ENCODE results near the gene PLCL2. TPM values are rescaled to one million over a fixed set of nuclear protein-coding genes. Genes with fewer than 3 reads are reported as not detected.

PLCL2 gene
- total and polyA plus RNA-seq, 2 donors (not counting 1 experiment from before 2014, with no cell fraction given), result 4.0 to 11.9 TPM

- no peaks in the 10 kb centered on the region for H3K36me3 ChIP-seq (ENCODE audit: control insufficient read depth, insufficient read depth, low read length)
- no peak overlapping the region for H3K4me2 ChIP-seq (ENCODE audit: extremely low read depth, insufficient read depth, low read length)
- H3K27me3 ChIP-seq (ENCODE audit: control insufficient read depth, insufficient read depth, low read length), result no peaks in the 10 kb centered on the region
- H3K4me3 ChIP-seq (replicated peaks in 1 of 4; ENCODE audit: control extremely low read depth in 1 of 4, insufficient read depth in 1 of 4, low read depth in 3 of 4, low read length in 4 of 4), result no peak overlapping the region
- TF ChIP-seq EZH2 (IDR thresholded peaks at IDR 0.05; ENCODE audit: low read length, missing control alignments) (no peak), CTCF (conservative IDR thresholded peaks at IDR 0.05 in 1 of 2, IDR thresholded peaks at IDR 0.05 in 1 of 2; ENCODE audit: low read depth in 1 of 2, low read length in 2 of 2) (no peak)
- H3K4me1 ChIP-seq (ENCODE audit: control insufficient read depth, extremely low read depth, insufficient read depth, low read length), result no peaks in the 10 kb centered on the region
- no peaks in the 10 kb centered on the region for H4K20me1 ChIP-seq (ENCODE audit: control insufficient read depth, extremely low read depth, insufficient read depth, low read length)
- H3K79me2 ChIP-seq (ENCODE audit: control insufficient read depth, insufficient read depth, low read length), result no peaks in the 10 kb centered on the region
- H3K9me3 ChIP-seq (ENCODE audit: control insufficient read depth, insufficient read depth, low read depth, low read length), result no peaks in the 10 kb centered on the region
- DNase-seq (ENCODE audit: low read depth in 2 of 2), result no peak
- H3K27ac ChIP-seq (ENCODE audit: insufficient read depth, low read length), result no peak overlapping the region
- no peak overlapping the region for H3K9ac ChIP-seq (ENCODE audit: insufficient read depth, low read length)
- H2AFZ ChIP-seq (ENCODE audit: low read length), result no peak overlapping the region
These were observed 128.8 kb downstream of the PLCL2 start for GRCh38 chr3:17013571-17013970.

- no peak for TF ChIP-seq EZH2 (IDR thresholded peaks at IDR 0.05; ENCODE audit: low read length, missing control alignments)
- TF ChIP-seq CTCF (conservative IDR thresholded peaks at IDR 0.05 in 1 of 2, IDR thresholded peaks at IDR 0.05 in 1 of 2; ENCODE audit: low read depth in 1 of 2, low read length in 2 of 2), result no peak
- Histone ChIP-seq H3K4me3 (replicated peaks in 1 of 4; ENCODE audit: control extremely low read depth in 1 of 4, insufficient read depth in 1 of 4, low read depth in 3 of 4, low read length in 4 of 4) (no peak overlapping the region), H3K9me3 (ENCODE audit: control insufficient read depth, insufficient read depth, low read depth, low read length) (no peaks in the 10 kb centered on the region), H4K20me1 (ENCODE audit: control insufficient read depth, extremely low read depth, insufficient read depth, low read length) (no peaks in the 10 kb centered on the region), H3K4me2 (ENCODE audit: extremely low read depth, insufficient read depth, low read length) (no peak overlapping the region), H3K4me1 (ENCODE audit: control insufficient read depth, extremely low read depth, insufficient read depth, low read length) (no peaks in the 10 kb centered on the region), H3K79me2 (ENCODE audit: control insufficient read depth, insufficient read depth, low read length) (no peaks in the 10 kb centered on the region), H3K9ac (ENCODE audit: insufficient read depth, low read length) (no peak overlapping the region), H3K36me3 (ENCODE audit: control insufficient read depth, insufficient read depth, low read length) (no peaks in the 10 kb centered on the region), H3K27me3 (ENCODE audit: control insufficient read depth, insufficient read depth, low read length) (no peaks in the 10 kb centered on the region), H2AFZ (ENCODE audit: low read length) (no peak overlapping the region), H3K27ac (ENCODE audit: insufficient read depth, low read length) (no peak overlapping the region)
- DNase-seq (ENCODE audit: low read depth in 2 of 2), result no peak
These were observed 129.5 kb downstream of the PLCL2 start for GRCh38 chr3:17014284-17014683.

- Histone ChIP-seq H3K27ac (ENCODE audit: insufficient read depth, low read length) (no peak overlapping the region), H3K4me1 (ENCODE audit: control insufficient read depth, extremely low read depth, insufficient read depth, low read length) (no peaks in the 10 kb centered on the region), H3K9me3 (ENCODE audit: control insufficient read depth, insufficient read depth, low read depth, low read length) (no peaks in the 10 kb centered on the region), H2AFZ (ENCODE audit: low read length) (no peak overlapping the region), H3K27me3 (ENCODE audit: control insufficient read depth, insufficient read depth, low read length) (no peaks in the 10 kb centered on the region), H3K9ac (ENCODE audit: insufficient read depth, low read length) (no peak overlapping the region), H3K4me2 (ENCODE audit: extremely low read depth, insufficient read depth, low read length) (no peak overlapping the region), H3K4me3 (replicated peaks in 1 of 4; ENCODE audit: control extremely low read depth in 1 of 4, insufficient read depth in 1 of 4, low read depth in 3 of 4, low read length in 4 of 4) (no peak overlapping the region), H4K20me1 (ENCODE audit: control insufficient read depth, extremely low read depth, insufficient read depth, low read length) (no peaks in the 10 kb centered on the region), H3K79me2 (ENCODE audit: control insufficient read depth, insufficient read depth, low read length) (no peaks in the 10 kb centered on the region), H3K36me3 (ENCODE audit: control insufficient read depth, insufficient read depth, low read length) (no peaks in the 10 kb centered on the region)
- TF ChIP-seq CTCF (conservative IDR thresholded peaks at IDR 0.05 in 1 of 2, IDR thresholded peaks at IDR 0.05 in 1 of 2; ENCODE audit: low read depth in 1 of 2, low read length in 2 of 2) (no peak), EZH2 (IDR thresholded peaks at IDR 0.05; ENCODE audit: low read length, missing control alignments) (no peak)
- no peak for DNase-seq (ENCODE audit: low read depth in 2 of 2)
These were observed 130.0 kb downstream of the PLCL2 start for GRCh38 chr3:17014709-17015108.
